ENCODE measurements around the gene PCBP4.
"Not testable (repeated sequence)": the region's sequence is repeated elsewhere in the genome, so short reads cannot be mapped to it uniquely, and the experiment has no call there.

PCBP4 gene

DNA sequence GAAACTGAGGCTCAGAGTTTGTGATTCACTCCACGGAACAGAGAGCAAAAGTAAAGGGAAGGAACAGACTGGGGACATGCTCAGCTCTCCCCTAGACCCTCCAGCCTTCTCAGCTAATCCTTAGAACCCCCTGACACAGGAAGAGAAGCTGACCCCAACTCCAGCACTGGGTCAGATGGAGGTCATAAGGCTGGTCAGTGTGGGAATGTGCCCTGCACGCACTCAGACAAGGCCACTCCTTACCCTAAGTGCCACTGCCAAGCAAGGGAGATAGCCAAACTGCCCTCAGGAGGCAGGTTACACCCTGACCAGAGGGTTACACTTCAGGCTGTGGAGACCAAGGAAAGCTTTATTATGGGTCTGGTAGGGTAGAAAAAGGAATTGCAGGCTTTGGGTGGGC is 27.3 kb upstream of the PCBP4 start:
- no peak for DNase-seq (ENCODE audit: low spot score)

DNA sequence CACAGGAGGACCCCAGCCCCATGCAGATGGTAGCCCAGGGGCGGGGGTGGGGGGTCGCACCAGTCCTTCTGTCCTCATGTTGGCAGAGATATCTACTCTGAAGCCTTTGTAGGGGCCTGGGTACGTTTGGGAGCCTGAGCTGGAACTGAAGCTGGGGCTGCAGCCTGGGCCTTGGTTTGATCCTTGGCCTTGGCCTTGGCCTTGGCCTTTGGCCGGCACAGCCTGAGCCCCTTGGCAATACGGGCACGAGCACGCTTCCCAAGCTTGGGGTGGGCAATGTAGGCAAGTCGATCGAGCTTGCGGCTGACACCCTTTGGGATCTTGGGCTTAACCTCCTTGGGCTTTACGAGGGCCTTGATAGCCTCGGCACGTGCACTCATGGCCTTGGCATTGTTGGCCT is 26.4 kb upstream of the PCBP4 start:
- DNase-seq (ENCODE audit: low spot score): not testable (repeated sequence)

GRCh38 chr3:51992017-51992682 is 24.9 kb upstream of the PCBP4 start:
- DNase-seq (ENCODE audit: low spot score): no peak

- DNase-seq (ENCODE audit: low spot score): not testable (repeated sequence)
Measured at GRCh38 chr3:51990501-51990971, 23.3 kb upstream of the PCBP4 start.

- DNase-seq (ENCODE audit: low spot score): no peak
Measured at GRCh38 chr3:51988286-51989146, 21.3 kb upstream of the PCBP4 start.

- DNase-seq (ENCODE audit: low spot score): no peak
Measured at GRCh38 chr3:51987568-51987967, 20.3 kb upstream of the PCBP4 start.

GRCh38 chr3:51986010-51986947 is 19.0 kb upstream of the PCBP4 start:
- DNase-seq (ENCODE audit: low spot score): no peak

DNA sequence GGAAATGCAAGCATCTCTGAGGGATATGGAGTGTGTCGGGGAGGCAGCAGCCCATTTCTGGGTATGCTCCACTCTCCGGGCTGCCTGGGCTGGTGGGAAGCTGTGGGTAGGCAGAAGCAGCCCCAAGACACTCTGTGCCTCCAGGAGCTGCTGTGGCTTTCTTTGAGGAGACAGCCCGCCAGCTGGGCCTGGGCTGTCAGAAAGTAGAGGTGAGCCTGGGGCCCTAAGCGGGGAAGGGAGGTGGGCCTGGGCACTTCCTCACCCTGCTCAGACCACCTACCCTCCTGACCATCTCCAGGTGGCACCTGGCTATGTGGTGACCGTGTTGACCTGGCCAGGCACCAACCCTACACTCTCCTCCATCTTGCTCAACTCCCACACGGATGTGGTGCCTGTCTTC is 17.8 kb upstream of the PCBP4 start:
- no peak for DNase-seq (ENCODE audit: low spot score)

- no peak for DNase-seq (ENCODE audit: low spot score)
Measured at GRCh38 chr3:51984269-51984647, 17.0 kb upstream of the PCBP4 start.

DNA sequence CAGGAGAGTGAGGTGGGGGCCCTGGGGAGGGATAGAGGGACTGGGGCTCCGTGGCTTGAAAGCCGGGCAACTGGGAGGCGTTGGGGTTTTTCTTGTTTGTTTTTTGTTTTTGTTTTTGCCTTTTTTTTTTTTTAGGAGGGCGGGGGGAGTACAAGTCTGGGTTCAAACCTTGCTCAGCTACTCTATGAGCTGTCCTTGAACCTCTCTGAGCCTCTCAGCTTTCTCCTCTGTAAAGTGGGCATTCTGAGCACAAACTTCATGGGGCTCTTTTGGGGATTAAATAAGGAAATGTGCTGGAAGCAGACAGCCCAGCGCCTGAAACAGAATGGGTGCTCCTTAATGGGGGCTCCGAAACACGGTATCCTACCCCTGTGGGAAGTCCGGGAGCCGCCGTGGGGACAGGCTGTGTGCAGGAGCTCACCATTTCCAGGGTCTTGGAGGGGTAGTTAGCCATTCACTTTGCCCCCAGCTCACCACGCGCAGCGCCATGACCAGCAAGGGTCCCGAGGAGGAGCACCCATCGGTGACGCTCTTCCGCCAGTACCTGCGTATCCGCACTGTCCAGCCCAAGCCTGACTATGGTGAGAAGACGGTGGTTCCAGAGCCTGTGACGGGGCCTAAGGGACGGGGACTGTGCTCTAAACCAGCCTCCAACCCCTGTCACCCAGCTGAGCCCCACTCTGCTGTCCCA is 16.5 kb upstream of the PCBP4 start:
- peak; percentile 28 for DNase-seq (ENCODE audit: low spot score)

DNA sequence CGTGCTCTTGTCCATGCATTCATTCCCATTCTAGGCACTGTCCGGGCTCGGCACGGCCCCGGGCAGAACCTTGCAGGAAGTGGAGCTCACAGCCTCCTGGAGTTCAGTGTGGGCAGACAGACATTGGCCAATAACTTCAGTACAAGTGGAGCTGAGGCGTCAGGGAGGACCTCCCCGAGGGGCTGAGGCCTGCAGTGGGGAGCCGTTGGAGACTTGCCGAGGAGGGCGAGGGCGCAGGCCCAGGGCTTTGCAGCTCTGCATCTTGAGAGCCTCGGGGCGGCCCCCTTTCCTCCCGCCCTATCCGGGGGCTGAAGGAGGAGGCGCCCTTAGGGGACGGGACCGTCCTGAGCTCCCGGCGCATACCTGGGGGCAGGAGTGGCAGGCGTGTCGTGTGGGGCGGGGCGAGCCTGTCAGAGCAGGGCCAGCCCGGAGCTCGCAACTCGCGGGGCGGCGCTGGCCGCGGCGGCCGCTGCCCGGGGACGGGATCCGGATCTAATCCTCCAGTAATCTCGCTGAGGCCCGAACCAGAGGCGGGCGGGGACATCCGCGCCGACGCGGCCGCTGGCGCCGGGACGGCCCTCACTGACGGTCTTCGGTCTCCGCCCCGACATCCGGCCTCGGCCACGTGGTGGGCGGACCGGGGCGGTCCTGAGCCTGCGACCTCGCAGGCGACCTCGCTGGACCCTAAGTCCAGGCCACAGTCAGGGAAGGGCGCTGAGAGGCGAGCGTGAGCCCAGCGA is 15.8 kb upstream of the PCBP4 start, which contains the start of gene ACY1:
Gene ACY1, plus strand, starts transcription at position 698 of the 740 bp plus-strand sequence. CDS start 530 bp downstream, outside the sequence.
- peak; percentile 99 for DNase-seq (ENCODE audit: low spot score)

GRCh38 chr3:51982352-51982837 is 15.1 kb upstream of the PCBP4 start:
- peak; percentile 55 for DNase-seq (ENCODE audit: low spot score)

DNA sequence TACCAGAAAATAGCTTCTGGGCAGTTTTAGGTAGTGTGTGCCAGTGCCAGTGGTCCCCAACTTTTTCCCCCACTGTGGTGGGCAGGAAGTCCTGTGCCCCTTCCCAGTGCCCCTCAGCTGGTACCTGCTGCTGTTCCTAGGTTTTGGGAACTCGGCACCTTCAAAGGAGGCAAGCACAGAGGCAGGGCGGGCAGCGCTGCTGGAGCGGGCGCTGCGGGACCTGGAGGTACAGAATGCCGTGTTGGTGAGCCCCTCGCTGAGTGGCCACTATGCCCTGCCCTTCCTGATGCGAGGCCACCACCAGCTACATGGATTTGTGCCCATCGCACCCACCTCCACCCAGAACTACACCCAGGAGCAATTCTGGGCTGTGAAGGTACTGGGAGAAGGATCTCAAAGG is 13.0 kb upstream of the PCBP4 start:
- DNase-seq (ENCODE audit: low spot score): no peak

- no peak for DNase-seq (ENCODE audit: low spot score)
Measured at GRCh38 chr3:51978143-51978502, 10.9 kb upstream of the PCBP4 start.

- no peak for DNase-seq (ENCODE audit: low spot score)
Measured at GRCh38 chr3:51977446-51978142, 10.3 kb upstream of the PCBP4 start.

GRCh38 chr3:51975852-51976549 is 8.7 kb upstream of the PCBP4 start:
- peak; percentile 74 for DNase-seq (ENCODE audit: low spot score)

GRCh38 chr3:51974963-51975851 is 8.0 kb upstream of the PCBP4 start, which contains the start of gene ABHD14A:
Gene ABHD14A, plus strand, starts transcription at chr3:51975064. Its CDS starts 72 bp downstream, at chr3:51975136.
- peak; percentile 90 for DNase-seq (ENCODE audit: low spot score)

DNA sequence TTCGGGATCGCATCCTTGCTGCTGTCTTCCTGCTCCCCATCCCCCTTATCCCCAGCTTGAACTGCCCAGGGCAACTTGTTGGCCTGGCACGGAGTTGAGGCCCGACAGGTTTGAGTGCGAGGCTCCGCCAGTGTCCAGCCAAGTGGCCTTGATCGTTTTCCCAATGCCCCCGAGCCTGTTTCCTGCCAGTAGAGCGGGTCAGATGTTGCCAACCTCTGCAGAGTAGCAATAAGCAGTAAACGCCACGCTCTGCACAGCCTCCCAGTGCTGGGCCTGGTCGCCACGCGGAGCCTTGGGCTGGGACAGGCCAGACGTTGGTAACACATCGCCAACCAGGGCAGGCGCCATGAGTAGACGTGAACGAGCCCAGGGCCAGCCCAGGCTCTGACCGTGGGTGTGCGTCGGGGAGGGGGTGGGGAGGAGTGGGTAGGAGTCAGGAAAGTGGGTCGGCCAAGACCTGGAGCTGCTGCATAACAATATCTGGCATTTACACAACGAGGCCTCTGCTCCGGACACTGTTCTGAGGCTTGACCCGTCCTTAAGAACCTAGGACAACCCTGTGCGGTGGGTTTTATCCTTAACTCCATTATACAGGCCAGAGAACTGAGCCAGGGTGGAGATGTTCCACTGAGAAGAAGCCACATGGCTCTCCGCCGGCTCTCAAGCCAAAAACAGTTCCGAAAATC is 7.2 kb upstream of the PCBP4 start:
- DNase-seq (ENCODE audit: low spot score): no peak
